ENCODE data around the gene SFXN5.

The SFXN5 gene

GRCh38 chr2:73031725-73032701, 39.5 kb downstream of the SFXN5 start:
- TF ChIP-seq, protein P1, sequence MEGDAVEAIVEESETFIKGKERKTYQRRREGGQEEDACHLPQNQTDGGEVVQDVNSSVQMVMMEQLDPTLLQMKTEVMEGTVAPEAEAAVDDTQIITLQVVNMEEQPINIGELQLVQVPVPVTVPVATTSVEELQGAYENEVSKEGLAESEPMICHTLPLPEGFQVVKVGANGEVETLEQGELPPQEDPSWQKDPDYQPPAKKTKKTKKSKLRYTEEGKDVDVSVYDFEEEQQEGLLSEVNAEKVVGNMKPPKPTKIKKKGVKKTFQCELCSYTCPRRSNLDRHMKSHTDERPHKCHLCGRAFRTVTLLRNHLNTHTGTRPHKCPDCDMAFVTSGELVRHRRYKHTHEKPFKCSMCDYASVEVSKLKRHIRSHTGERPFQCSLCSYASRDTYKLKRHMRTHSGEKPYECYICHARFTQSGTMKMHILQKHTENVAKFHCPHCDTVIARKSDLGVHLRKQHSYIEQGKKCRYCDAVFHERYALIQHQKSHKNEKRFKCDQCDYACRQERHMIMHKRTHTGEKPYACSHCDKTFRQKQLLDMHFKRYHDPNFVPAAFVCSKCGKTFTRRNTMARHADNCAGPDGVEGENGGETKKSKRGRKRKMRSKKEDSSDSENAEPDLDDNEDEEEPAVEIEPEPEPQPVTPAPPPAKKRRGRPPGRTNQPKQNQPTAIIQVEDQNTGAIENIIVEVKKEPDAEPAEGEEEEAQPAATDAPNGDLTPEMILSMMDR (IDR thresholded peaks at IDR 0.05; ENCODE audit: insufficient read depth, low read depth, low read length, missing control alignments): no peak
- H3K4me3 ChIP-seq (ENCODE audit: low read depth, low read length): no peak overlapping the region
- DNase-seq (ENCODE audit: low read depth): no peak

GRCh38 chr2:73031095-73031678, 40.3 kb downstream of the SFXN5 start:
- no peak overlapping the region for H3K4me3 ChIP-seq (ENCODE audit: low read depth, low read length)
- TF ChIP-seq, protein P1 (IDR thresholded peaks at IDR 0.05; ENCODE audit: insufficient read depth, low read depth, low read length, missing control alignments): no peak
- no peak for DNase-seq (ENCODE audit: low read depth)

DNA sequence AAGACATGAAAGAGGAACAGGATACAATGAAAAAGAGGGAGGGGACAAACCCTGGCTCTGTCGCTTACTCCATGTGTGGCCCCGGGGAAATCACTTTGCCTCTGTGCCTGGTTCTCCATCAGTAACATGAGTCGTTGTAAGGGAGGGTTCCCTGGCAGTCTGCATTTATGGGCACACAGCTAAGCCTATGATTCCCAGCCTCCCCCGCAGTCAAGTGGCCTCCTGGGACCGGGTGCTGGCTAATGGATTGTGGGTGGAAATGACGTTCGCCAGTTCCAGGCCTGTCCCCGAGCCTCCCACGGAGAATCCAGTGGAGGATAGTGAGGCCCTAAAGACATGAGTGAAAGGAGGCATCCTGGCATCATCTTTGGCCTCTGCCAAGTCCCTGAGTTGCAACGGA, 42.7 kb downstream of the SFXN5 start:
- no peak overlapping the region for H3K4me3 ChIP-seq (ENCODE audit: low read depth, low read length)
- TF ChIP-seq, protein P1 (IDR thresholded peaks at IDR 0.05; ENCODE audit: insufficient read depth, low read depth, low read length, missing control alignments): no peak
- DNase-seq (ENCODE audit: low read depth): no peak

- DNase-seq (ENCODE audit: low read depth): no peak
- TF ChIP-seq, protein P1 (IDR thresholded peaks at IDR 0.05; ENCODE audit: insufficient read depth, low read depth, low read length, missing control alignments): no peak
- H3K4me3 ChIP-seq (ENCODE audit: low read depth, low read length): no peak overlapping the region
Observed at GRCh38 chr2:73027340-73027739, 44.2 kb downstream of the SFXN5 start.

GRCh38 chr2:73023497-73023896, 48.0 kb downstream of the SFXN5 start:
- H3K4me3 ChIP-seq (ENCODE audit: low read depth, low read length): no peak overlapping the region
- TF ChIP-seq, protein P1 (IDR thresholded peaks at IDR 0.05; ENCODE audit: insufficient read depth, low read depth, low read length, missing control alignments): no peak
- no peak for DNase-seq (ENCODE audit: low read depth)

- DNase-seq (ENCODE audit: low read depth): no peak
- no peak overlapping the region for H3K4me3 ChIP-seq (ENCODE audit: low read depth, low read length)
- TF ChIP-seq, protein P1 (IDR thresholded peaks at IDR 0.05; ENCODE audit: insufficient read depth, low read depth, low read length, missing control alignments): no peak
Observed at GRCh38 chr2:73022024-73022568, 49.4 kb downstream of the SFXN5 start.

Measured in GM12865 (cell line).